Kidney glomerular epithelial cell (primary cell): Measurements from ENCODE around the gene COL18A1.
A peak's percentile ranks its signal among the peaks of the same experiment; 100 is the strongest.
"Not testable (repeated sequence)": the region's sequence is repeated elsewhere in the genome, so short reads cannot be mapped to it uniquely, and the experiment has no call there.

ENCODE experiments used
- DNase-seq: peaks from one replicate; lab custom pipeline; 2025; lab: John Stamatoyannopoulos, UW

Gene COL18A1

DNA sequence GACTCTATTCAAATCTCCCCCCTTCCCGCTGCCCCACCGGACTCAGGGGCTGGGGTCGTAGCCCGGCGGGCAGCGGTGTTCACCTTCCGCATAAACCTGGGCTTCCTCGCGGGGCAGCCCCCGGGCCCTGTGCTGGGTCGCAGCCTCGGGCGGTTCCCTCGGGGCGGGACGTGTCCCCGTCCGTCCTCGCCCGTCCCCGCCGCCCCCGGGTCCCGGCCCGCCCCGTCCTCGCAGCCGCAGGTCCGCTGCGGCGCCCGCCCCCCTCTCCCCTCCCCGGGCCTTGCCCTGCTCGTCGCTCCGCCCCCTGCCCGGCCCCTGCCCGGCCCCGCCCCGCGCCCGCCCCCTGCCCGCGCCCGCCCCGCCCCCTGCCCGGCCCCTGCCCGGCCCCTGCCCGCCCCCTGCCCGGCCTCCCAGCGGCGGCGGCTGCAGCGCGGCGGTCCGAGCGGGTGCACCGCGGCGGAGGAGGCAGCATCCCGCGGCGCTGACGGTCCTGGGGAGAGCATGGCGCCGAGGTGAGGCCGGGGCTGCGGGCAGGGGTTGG lies at the start of gene COL18A1:
Gene COL18A1, plus strand, starts transcription at position 436 of the 541 bp plus-strand sequence. Its CDS starts 66 bp downstream, at position 502.
- no peak for DNase-seq

- no peak for DNase-seq
These were observed 49.4 kb upstream of the COL18A1 start for GRCh38 chr21:45355573-45355972.

- no peak for DNase-seq
These were observed 48.7 kb upstream of the COL18A1 start for GRCh38 chr21:45356251-45356650.

DNA sequence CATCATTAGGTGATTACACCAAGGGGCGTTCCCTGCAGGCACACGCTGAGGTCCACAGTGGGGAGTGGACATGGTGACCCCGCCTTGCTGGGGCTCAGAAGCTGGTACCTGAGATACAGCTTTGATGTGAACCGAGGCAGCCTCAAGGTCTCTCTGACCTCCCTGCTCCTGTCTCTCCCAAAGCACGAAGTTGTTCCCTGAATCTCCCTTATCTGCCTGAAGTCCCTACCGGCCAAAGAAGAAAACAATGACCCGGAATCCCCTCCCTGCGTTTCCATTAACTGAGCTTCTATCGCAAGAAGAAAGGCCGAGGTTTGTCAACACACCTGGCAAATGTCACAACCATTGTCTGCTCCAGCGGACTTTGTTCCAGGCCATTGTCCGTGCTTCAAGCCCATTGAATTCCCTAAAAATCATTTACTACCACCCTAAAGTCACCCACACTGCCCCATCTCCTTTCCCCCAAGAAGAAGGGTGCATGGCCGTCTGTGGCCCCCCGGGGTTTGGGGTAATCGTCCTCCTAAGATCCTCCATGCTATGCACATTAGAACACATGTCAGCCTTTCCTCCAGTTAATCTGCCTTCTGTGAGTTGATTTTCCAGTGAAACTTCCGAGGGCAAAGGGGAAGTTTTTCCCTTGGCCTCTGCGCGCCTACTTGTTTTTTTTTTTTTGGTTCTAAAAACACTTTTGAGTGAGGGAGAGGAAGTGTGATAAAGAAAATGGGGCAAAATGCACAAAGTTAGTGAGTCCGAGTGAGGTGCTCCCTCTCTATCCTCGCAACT lies 48.1 kb upstream of the COL18A1 start:
- DNase-seq = no peak

- DNase-seq = no peak
These were observed 47.3 kb upstream of the COL18A1 start for GRCh38 chr21:45357436-45358260.

DNA sequence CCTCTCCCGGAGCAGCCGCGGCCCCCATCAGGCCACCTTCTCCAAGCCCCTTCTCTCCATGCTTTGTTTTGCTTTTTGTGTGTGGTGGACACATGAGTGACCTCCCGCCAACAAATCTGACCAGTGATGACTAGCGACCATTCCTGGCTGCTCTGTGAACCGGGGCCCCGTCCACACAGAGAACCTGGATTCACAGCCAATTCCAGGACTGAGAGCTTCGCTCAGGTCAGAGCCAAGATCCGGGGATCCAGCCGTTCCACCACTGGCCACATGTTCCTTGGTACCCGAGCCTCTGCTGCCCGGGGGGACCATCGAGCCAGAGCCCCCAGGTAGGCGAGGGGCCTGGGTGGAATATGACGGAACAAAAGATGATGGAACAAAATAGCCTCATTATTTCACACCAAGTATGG lies 46.7 kb upstream of the COL18A1 start:
- DNase-seq = no peak

GRCh38 chr21:45358711-45359310 lies 46.2 kb upstream of the COL18A1 start:
- no peak for DNase-seq

GRCh38 chr21:45359451-45360217 lies 45.3 kb upstream of the COL18A1 start:
- DNase-seq = no peak

- no peak for DNase-seq
These were observed 43.6 kb upstream of the COL18A1 start for GRCh38 chr21:45361033-45361997.

GRCh38 chr21:45362077-45362747 lies 42.8 kb upstream of the COL18A1 start:
- no peak for DNase-seq

DNA sequence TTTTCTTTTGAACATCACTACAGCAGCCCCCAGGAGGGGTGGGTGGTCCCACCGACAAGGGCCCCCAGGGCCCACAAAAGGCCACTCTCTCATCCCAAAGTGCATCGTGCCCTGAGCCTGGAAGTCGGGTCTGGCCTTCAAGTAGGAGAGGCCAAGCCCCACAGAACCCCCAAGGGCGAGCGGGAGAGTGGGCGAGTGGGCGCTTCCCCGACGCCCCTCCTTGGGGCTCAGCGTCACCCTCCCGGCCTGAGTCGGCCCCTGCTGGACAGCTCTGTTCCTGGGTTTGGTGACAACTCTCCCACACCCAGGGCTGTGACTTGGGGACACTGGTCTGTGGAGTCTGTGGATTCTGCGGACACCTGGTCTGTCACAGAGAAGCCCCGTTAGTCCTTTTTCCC lies 42.2 kb upstream of the COL18A1 start:
- no peak for DNase-seq

- DNase-seq = not testable (repeated sequence)
These were observed 41.7 kb upstream of the COL18A1 start for GRCh38 chr21:45363272-45363671.

DNA sequence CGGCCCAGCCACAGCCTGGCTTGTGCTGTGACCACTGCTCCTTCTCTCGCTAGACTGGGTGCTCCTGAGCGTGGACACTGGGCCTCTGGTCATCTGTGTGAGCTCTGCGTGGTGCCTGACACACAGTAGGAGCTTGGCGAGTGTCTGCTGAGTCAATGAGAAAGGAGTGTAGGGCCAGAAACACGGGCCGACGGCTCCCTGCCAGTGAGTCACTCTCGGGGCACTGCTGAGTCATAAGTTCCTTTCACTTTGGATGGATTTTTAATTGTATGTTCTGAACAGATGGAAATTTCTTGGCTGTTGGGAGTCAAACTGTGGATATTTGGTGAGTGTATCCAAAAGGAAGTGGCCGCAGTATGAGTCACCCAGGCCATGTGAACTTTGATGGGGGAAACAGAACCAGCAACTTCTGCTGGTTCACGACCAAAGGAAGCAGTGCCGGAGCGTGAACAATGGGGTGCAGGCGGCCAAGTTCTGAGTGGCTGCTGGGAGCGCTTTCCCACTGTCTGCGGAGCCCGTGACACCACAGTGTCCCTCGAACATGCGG lies 41.0 kb upstream of the COL18A1 start:
- DNase-seq = peak; percentile 98

DNA sequence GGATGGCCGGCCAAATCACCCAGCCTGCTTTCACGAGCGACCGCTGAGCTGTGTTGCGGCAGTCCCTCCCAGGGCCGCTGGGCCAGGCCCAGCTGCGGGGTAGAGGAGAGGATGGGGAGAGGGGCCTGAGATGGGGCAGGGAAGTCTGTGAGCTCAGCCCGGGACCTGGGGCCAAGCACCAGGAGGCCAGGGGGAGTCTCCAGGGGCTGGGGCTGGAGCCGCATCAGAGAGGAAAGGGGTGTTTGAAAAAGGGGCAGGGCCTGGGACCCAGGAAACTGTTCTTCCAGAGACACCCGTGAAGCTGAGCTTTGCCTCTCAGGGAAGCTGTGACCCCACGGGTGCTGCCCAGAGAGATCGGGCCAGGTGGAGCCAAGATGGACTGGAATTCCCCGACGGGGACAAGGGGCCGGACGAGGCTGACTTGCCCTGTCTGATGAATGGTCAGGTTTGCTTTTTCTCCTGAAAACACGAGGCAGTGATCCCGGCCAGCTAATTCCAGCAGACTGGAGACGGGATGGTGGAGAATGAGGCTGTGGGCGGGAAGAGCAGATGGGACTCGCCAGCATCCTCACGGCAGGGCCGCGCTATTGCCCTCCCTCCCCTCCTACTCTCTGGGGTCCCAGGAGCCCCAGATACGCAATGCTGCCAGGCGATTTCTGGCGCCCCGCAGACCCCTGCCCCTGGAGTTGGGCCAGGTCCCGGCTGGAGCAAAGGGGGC lies 40.3 kb upstream of the COL18A1 start:
- peak; percentile 84 for DNase-seq

- no peak for DNase-seq
These were observed 39.8 kb upstream of the COL18A1 start for GRCh38 chr21:45365186-45365607.

DNA sequence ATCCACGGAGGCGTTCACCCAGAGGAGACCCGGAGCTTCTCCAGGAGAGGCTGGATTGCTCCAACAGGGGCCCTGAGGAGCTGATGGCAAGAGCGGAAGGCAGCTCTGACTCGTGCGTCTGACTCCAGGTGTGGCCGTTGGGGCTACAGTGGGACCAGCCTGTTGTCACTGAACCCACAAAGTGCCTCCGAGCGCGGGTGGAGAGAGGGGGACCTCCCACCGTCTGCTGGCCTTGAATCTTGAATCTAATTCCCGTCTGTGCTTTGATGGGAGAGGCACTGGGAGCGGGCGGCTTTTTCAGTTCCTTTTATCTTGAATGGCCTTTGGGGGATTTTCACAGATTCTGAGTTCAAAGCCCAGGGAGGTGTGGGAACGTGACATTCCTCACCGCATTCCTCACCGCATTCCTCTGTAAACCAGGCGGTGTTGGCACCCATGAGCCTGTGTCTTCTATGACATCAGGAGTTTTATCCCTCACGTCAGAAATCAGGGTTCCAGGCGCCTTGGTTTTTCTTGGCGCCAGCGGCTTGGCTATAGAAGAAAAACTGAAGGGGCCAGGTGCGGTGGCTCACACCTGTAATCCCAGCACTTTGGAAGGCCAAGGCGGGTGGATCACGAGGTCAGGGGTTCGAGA lies 39.2 kb upstream of the COL18A1 start:
- DNase-seq = peak; percentile 67

GRCh38 chr21:45366476-45366875 lies 38.5 kb upstream of the COL18A1 start:
- DNase-seq = no peak

- peak; percentile 94 for DNase-seq
These were observed 38.0 kb upstream of the COL18A1 start for GRCh38 chr21:45366931-45367401.
